ENCODE results near the gene CD63.

Gene CD63

DNA sequence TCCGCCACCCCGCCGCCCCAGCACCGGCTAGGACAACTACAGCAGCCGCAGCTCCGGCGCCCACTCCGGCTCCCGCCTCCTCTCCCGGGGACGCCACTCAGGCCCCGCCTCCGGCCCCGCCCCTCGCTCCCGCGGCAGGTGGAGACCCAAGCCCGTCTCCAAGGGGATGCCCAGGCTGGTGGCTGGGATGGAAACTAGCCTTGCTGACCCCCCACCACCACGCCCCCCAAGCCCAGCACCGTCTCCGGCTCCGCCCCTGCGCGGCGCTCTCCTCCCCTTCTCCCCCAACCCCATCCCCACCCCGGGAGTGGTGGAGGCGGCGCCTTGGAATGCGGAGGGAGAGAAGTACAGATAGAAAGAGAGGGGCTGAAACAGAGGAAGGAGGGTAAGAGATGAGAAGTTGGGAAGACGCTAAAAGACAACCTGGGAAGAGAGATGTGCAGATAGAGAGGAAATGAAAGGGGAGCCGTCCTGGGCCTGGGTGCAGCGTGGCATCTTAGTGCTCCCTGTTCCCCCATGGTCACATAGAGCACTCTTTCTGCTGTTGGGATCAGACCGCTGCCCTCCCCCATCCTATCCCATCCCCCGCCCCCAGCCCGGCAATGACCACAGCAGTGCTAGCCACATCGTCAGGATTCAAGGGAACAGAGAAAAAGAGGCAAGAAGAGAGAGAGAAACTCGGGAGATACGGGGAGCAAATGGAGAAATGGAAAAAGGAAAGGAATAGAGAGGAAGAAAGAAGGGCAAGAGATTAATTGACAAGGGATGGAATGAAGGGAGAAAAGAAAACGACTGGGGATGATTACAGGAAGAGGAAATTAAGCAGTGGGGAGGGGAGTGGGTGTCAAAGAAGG is 20.7 kb downstream of the CD63 start, which contains the start of gene ITGA7:
ITGA7 (minus strand) TSS at position 64 of the 854 bp plus-strand sequence. CDS start 222 bp downstream, outside the sequence.
- H3K27ac ChIP-seq, result no peak within 1 kb of the TSS
- peaks cover 14% of the 10 kb centered on the region for H3K27me3 ChIP-seq (replicated peaks)
- in situ Hi-C loops (cut with HindIII; ENCODE audit: low pct_ligation_motif_present, low sequenced_read_pairs), result no loop called here
- H3K4me3 ChIP-seq (ENCODE audit: low read depth, low read length), result peak within 1 kb of the TSS; percentile 51
- no peak for DNase-seq
- H3K36me3 ChIP-seq (replicated peaks), result no peaks in the 10 kb centered on the region
- TF ChIP-seq, protein P1, sequence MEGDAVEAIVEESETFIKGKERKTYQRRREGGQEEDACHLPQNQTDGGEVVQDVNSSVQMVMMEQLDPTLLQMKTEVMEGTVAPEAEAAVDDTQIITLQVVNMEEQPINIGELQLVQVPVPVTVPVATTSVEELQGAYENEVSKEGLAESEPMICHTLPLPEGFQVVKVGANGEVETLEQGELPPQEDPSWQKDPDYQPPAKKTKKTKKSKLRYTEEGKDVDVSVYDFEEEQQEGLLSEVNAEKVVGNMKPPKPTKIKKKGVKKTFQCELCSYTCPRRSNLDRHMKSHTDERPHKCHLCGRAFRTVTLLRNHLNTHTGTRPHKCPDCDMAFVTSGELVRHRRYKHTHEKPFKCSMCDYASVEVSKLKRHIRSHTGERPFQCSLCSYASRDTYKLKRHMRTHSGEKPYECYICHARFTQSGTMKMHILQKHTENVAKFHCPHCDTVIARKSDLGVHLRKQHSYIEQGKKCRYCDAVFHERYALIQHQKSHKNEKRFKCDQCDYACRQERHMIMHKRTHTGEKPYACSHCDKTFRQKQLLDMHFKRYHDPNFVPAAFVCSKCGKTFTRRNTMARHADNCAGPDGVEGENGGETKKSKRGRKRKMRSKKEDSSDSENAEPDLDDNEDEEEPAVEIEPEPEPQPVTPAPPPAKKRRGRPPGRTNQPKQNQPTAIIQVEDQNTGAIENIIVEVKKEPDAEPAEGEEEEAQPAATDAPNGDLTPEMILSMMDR (IDR thresholded peaks at IDR 0.05; ENCODE audit: low read depth, low read length, missing control alignments), result no peak

DNA sequence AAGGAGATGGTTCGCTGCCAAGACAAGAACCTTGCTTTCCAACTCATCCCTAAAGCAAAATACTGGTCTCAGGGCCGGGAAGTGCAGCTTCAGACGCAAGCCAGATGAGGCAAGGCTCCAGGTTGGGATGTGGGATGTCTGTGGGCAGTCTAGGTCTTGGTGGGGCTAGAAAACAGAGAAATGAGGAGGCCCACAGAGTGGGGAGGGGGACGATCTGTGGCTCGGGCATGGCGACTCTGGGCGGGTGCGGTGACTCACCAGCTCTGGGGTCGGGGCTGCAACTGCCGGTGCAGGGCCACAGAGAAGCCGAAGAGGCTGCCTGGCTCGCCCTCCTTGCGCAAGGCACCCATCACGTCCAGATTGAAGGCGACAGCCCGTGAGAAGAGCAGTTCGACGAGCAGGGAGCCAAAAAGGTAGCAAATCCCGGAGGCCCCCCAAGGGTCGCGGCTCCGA is 21.6 kb downstream of the CD63 start:
- no peaks in the 10 kb centered on the region for H3K36me3 ChIP-seq (replicated peaks)
- no peak for DNase-seq

DNA sequence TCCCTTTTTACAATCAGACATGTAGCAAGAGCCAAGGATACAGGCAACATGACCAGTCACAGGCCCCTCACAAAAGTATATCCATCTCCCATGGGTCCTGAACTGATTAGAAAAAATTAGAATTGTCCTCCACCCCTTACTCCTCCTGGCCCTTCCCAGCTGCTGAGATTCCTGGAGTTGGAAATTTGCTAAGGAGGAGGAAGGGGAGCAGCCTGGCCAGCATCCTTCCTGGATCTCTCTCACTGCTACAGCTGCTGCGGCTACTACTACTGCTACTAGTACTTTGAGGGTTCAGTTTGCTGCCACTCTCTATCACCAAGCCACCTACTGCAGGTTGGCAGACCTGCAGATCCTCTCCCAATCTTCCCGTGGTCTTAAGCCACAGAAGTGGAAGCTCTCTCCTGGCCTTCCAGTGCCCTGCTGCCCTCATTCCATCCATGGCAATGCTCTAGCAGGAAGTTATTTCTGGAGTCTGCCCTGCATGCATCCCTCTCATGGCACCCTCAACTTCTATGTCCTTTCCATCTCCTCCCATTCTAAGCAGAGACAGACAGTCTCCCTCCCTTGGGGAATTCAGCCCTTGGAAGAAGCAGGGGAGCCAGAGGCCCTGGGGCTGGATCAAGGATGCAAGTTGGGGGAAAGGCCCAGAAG is 22.1 kb downstream of the CD63 start:
- H3K36me3 ChIP-seq (replicated peaks), result no peaks in the 10 kb centered on the region
- in situ Hi-C loops (cut with HindIII; ENCODE audit: low pct_ligation_motif_present, low sequenced_read_pairs), result no loop called here
- peaks cover 14% of the 10 kb centered on the region for H3K27me3 ChIP-seq (replicated peaks)
- TF ChIP-seq, protein P1 (IDR thresholded peaks at IDR 0.05; ENCODE audit: low read depth, low read length, missing control alignments), result no peak
- H3K27ac ChIP-seq, result no peak overlapping the region
- no peak overlapping the region for H3K4me3 ChIP-seq (ENCODE audit: low read depth, low read length)
- no peak for DNase-seq

More for the DNA sequence above, 21.6 kb downstream of the CD63 start:
- Histone ChIP-seq H3K27me3 (replicated peaks) (peaks cover 14% of the 10 kb centered on the region), H3K27ac (no peak overlapping the region), H3K4me3 (ENCODE audit: low read depth, low read length) (peak overlapping the region; percentile 51)
- TF ChIP-seq, protein P1 (IDR thresholded peaks at IDR 0.05; ENCODE audit: low read depth, low read length, missing control alignments), result no peak
- in situ Hi-C loops (cut with HindIII; ENCODE audit: low pct_ligation_motif_present, low sequenced_read_pairs), result no loop called here

DNA sequence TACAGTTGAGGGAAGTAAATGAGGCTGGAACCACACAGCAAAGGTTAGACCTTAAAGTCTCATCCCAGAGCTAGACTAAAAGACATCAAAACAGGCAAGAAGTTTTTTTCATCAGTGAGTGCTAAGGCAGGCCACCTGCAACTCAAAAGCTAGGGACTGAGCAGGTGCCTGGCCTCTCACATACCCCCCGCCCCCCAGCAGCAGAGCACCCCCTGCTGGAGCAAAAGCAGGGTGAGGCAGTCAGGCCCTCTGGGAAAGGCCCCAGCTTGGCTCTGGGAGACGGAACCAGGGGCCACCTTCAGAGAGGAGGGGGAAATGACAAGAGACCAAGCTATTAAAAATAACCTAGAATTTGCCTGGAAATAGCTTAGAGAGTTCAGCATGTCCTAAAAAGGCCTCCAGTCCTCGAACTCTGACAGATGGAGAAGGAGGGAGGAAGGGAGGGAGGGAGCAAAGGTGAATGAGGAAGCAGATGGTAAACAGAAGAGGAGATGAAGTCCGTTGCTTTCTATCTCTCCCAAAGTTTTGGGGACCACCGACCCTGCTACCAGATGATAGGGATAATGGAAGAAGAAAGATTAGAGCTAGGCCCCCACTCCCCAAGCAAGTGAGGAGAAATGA is 22.9 kb downstream of the CD63 start:
- H3K36me3 ChIP-seq (replicated peaks), result no peaks in the 10 kb centered on the region
- no peak overlapping the region for H3K27ac ChIP-seq
- H3K27me3 ChIP-seq (replicated peaks), result peaks cover 14% of the 10 kb centered on the region
- in situ Hi-C loops (cut with HindIII; ENCODE audit: low pct_ligation_motif_present, low sequenced_read_pairs), result no loop called here
- no peak for DNase-seq
- H3K4me3 ChIP-seq (ENCODE audit: low read depth, low read length), result no peak overlapping the region
- TF ChIP-seq, protein P1 (IDR thresholded peaks at IDR 0.05; ENCODE audit: low read depth, low read length, missing control alignments), result peak; percentile 60

DNA sequence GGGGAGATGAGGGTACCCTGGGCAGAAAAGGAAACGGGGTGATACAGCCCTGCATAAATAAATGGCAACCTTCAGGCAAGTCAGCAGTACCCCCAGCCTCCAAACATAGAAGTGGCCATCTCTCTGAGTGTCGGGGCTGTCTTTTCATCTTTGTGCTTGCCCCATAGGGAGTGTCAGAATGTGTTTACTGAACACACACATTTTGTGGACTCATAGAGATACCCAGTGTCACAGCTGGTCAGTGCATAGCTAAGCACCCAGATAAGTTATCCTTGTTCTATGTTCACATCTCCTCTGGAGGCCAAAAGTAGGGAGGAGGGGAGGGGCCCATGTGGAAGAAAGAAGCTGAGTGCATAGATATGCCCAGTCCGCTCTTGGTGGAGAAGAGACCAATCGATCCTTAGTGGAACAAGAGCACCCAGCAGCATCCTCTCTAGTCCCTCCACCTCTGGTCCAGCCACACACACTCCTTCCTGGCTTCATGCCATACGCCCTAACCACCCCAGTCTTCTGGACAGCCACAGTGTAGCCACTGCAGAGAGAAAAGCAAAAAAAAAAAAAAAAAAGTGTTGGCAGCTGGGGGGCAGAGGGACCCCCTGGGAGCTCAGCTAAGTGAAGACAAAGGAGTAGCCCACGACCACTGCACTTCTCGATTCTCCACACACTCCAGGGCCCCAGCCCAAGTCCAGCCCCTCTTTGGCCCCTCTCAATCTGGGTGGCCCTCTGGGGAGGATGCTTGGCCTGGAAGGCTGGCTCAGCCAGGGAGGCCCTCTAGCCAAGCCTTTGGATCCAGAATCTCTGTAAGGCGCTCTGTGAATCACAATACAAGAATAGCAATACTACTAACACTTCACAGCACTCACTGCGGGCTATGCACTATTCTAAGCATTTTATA is 23.7 kb downstream of the CD63 start:
- in situ Hi-C loops (cut with HindIII; ENCODE audit: low pct_ligation_motif_present, low sequenced_read_pairs), result no loop called here
- DNase-seq, result no peak
- H3K36me3 ChIP-seq (replicated peaks), result no peaks in the 10 kb centered on the region
- no peak overlapping the region for H3K27ac ChIP-seq
- H3K27me3 ChIP-seq (replicated peaks), result peaks cover 12% of the 10 kb centered on the region
- TF ChIP-seq, protein P1 (IDR thresholded peaks at IDR 0.05; ENCODE audit: low read depth, low read length, missing control alignments), result no peak
- no peak overlapping the region for H3K4me3 ChIP-seq (ENCODE audit: low read depth, low read length)
